Measurements from ENCODE around the gene FARSA.

Gene FARSA

DNA sequence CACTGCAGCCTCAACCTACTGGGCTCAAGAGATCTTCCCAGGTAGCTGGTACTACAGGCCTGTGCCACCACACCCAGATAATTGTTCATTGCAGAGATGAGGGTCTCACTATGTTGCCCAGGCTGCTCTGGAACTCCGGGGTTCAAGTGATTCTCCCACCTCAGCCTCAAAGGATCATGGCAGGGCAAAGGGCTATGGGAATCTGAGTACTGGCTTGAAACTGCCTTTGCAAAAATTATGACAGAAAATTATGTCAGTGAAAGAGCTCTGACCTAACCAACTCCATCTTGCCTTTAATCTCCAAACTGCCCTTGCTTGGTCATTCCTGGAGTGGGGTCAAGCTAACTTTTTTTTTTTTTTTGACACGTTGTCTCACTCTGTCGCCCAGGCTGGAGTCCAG is 50.9 kb downstream of the FARSA start:
- H3K4me3 ChIP-seq (ENCODE audit: control insufficient read depth, low read depth, low read length) = no peak overlapping the region
- TF ChIP-seq, protein P1, sequence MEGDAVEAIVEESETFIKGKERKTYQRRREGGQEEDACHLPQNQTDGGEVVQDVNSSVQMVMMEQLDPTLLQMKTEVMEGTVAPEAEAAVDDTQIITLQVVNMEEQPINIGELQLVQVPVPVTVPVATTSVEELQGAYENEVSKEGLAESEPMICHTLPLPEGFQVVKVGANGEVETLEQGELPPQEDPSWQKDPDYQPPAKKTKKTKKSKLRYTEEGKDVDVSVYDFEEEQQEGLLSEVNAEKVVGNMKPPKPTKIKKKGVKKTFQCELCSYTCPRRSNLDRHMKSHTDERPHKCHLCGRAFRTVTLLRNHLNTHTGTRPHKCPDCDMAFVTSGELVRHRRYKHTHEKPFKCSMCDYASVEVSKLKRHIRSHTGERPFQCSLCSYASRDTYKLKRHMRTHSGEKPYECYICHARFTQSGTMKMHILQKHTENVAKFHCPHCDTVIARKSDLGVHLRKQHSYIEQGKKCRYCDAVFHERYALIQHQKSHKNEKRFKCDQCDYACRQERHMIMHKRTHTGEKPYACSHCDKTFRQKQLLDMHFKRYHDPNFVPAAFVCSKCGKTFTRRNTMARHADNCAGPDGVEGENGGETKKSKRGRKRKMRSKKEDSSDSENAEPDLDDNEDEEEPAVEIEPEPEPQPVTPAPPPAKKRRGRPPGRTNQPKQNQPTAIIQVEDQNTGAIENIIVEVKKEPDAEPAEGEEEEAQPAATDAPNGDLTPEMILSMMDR (conservative IDR thresholded peaks at IDR 0.05; ENCODE audit: control insufficient read depth, insufficient read depth, low read depth, low read length) = no peak
- DNase-seq (ENCODE audit: low read depth) = no peak

GRCh38 chr19:12881172-12881808 is 52.2 kb downstream of the FARSA start, which contains the start of gene DNASE2:
Gene DNASE2, minus strand, starts transcription at chr19:12881449. Its CDS starts 74 bp downstream, at chr19:12881375.
- peak; percentile 94 for DNase-seq (ENCODE audit: low read depth)
- TF ChIP-seq, protein P1 (conservative IDR thresholded peaks at IDR 0.05; ENCODE audit: control insufficient read depth, insufficient read depth, low read depth, low read length) = no peak
- H3K4me3 ChIP-seq (ENCODE audit: control insufficient read depth, low read depth, low read length) = peak within 1 kb of the TSS; percentile 79

DNA sequence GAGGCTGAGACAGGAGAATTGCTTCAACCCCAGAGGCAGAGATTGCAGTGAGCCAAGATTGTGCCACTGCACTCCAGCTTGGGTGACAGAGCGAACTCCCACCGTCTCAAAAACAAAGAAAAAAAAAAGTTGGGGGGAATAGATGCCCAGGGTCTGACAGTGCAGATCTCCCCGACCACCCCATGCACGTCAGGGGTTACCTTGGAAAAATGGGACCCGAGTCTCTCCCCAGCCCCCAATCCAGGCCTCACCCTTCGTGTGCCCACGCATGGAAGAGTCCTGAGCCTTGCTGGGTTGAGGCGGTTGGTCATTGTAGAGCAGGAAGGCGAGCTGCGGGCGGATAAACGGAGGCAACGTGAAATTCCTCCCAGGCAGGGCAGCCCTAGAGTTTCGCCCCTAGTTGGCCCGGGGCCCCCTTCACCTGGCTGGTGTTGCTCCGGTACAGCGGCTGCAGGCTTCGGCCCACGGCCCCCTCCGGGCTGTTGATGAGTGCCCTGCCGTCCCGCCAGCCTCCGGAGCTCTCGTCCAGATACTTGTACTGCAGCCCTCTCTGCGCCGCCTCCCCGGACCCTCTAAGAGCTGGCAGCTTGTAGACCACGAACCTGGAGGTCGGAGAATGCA is 52.9 kb downstream of the FARSA start:
- TF ChIP-seq, protein P1 (conservative IDR thresholded peaks at IDR 0.05; ENCODE audit: control insufficient read depth, insufficient read depth, low read depth, low read length) = no peak
- DNase-seq (ENCODE audit: low read depth) = no peak
- H3K4me3 ChIP-seq (ENCODE audit: control insufficient read depth, low read depth, low read length) = peak overlapping the region; percentile 79

- TF ChIP-seq, protein P1 (conservative IDR thresholded peaks at IDR 0.05; ENCODE audit: control insufficient read depth, insufficient read depth, low read depth, low read length) = no peak
- no peak for DNase-seq (ENCODE audit: low read depth)
- no peak overlapping the region for H3K4me3 ChIP-seq (ENCODE audit: control insufficient read depth, low read depth, low read length)
Observed at GRCh38 chr19:12875086-12875485, 58.4 kb downstream of the FARSA start.

- H3K4me3 ChIP-seq (ENCODE audit: control insufficient read depth, low read depth, low read length) = no peak overlapping the region
- DNase-seq (ENCODE audit: low read depth) = no peak
- TF ChIP-seq, protein P1 (conservative IDR thresholded peaks at IDR 0.05; ENCODE audit: control insufficient read depth, insufficient read depth, low read depth, low read length) = no peak
Observed at GRCh38 chr19:12873891-12874745, 59.4 kb downstream of the FARSA start.

DNA sequence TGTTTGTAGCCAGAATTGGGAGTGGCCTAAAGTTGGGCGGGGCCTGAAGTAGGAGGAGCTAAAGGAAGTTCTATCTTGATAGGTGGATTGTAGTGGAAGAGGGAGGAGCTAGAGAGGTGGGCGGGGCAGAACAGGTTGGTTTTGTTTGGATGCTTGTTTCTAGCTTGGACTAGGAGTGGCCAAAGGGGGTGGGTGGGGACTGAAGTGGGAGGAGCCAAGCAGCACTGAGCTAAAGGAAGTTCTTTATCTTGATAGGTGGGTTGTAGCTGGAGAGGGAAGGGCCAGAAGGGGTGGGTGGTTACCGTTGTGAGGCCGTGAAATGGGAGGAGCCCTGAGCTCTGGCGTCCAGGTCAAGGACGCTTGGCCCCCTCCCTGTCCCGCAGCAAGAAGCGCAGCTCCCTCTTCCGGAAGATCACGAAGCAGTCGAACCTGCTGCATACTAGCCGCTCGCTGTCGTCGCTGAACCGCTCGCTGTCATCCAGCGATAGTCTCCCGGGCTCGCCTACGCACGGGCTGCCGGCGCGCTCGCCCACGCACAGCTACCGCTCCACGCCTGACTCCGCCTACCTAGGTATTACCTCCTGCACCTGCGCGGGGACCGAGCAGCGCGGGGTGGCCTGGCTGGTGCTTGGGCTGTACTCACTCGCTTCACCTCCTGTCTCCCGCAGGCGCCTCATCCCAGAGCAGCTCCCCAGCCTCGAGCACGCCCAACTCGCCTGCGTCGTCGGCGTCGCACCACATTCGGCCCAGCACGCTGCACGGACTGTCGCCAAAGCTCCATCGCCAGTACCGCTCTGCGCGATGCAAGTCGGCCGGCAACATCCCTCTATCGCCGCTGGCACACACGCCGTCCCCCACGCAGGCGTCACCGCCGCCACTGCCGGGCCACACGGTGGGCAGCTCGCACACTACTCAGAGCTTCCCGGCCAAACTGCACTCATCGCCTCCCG is 60.3 kb downstream of the FARSA start:
- TF ChIP-seq, protein P1 (conservative IDR thresholded peaks at IDR 0.05; ENCODE audit: control insufficient read depth, insufficient read depth, low read depth, low read length) = no peak
- peak; percentile 61 for DNase-seq (ENCODE audit: low read depth)
- no peak overlapping the region for H3K4me3 ChIP-seq (ENCODE audit: control insufficient read depth, low read depth, low read length)

Data from fibroblast of mammary gland (primary cell).